ACC112 (cell line): ENCODE data around the gene KCNAB2.

Experiments used
- H2AFZ ChIP-seq: fragments of 200-600 bp; sonication (generic); one replicate; pipeline ENCODE4 v1.6.0; 2017; ENCODE audit warnings: antibody characterized with exemption, low read length; ENCODE audit not compliant: unreplicated experiment
- H3K27ac ChIP-seq: fragments of 200-600 bp; sonication (generic); 2 replicates; pipeline ENCODE4 v1.5.1; 2014; ENCODE audit warnings: low read depth, mild to moderate bottlenecking, antibody characterized with exemption, low read length, moderate library complexity
- H3K27me3 ChIP-seq: fragments of 200-600 bp; sonication (generic); 2 replicates; pipeline ENCODE4 v1.6.1; 2014; ENCODE audit warnings: mild to moderate bottlenecking, antibody characterized with exemption, low read length, moderate library complexity, mixed read lengths; ENCODE audit not compliant: insufficient read depth
- H3K36me3 ChIP-seq: fragments of 200-600 bp; sonication (generic); 2 replicates; pipeline ENCODE4 v1.6.1; 2016; ENCODE audit warnings: mild to moderate bottlenecking, antibody characterized with exemption, low read length, moderate library complexity, mixed read lengths; ENCODE audit not compliant: insufficient read depth
- H3K4me1 ChIP-seq: fragments of 200-600 bp; sonication (generic); one replicate; pipeline ENCODE4 v1.6.1; 2016; ENCODE audit warnings: low read length, mixed read lengths; ENCODE audit not compliant: insufficient read depth, unreplicated experiment, control insufficient read depth
- H3K4me3 ChIP-seq: fragments of 200-600 bp; sonication (generic); 2 replicates; pipeline ENCODE4 v1.5.1; 2014; ENCODE audit warnings: mild to moderate bottlenecking, low read depth, low read length
- H3K79me2 ChIP-seq: fragments of 200-600 bp; sonication (generic); one replicate; pipeline ENCODE4 v1.6.0; 2016; ENCODE audit warnings: low read length; ENCODE audit not compliant: control insufficient read depth, unreplicated experiment, insufficient read depth

Gene KCNAB2

GRCh38 chr1:6083385-6083784, 37.7 kb downstream of the KCNAB2 start:
- H3K27ac ChIP-seq = no peak overlapping the region

GRCh38 chr1:6083801-6084446, 38.2 kb downstream of the KCNAB2 start:
- H3K27ac ChIP-seq = no peak overlapping the region
- H3K4me3 ChIP-seq = no peak overlapping the region
- H2AFZ ChIP-seq = no peak overlapping the region
- no peaks in the 10 kb centered on the region for H3K79me2 ChIP-seq
- H3K4me1 ChIP-seq = no peaks in the 10 kb centered on the region
- H3K36me3 ChIP-seq = no peaks in the 10 kb centered on the region
- no peaks in the 10 kb centered on the region for H3K27me3 ChIP-seq

More at GRCh38 chr1:6083385-6083784, 37.7 kb downstream of the KCNAB2 start:
- Histone ChIP-seq H3K79me2 (no peaks in the 10 kb centered on the region), H3K27me3 (no peaks in the 10 kb centered on the region), H3K36me3 (no peaks in the 10 kb centered on the region), H3K4me1 (no peaks in the 10 kb centered on the region), H3K4me3 (no peak overlapping the region), H2AFZ (no peak overlapping the region)

- no peak overlapping the region for H2AFZ ChIP-seq
- no peak overlapping the region for H3K4me3 ChIP-seq
- no peaks in the 10 kb centered on the region for H3K27me3 ChIP-seq
- no peak overlapping the region for H3K27ac ChIP-seq
- H3K36me3 ChIP-seq = no peaks in the 10 kb centered on the region
- no peaks in the 10 kb centered on the region for H3K4me1 ChIP-seq
- H3K79me2 ChIP-seq = no peaks in the 10 kb centered on the region
Measured at GRCh38 chr1:6084781-6085495, 39.2 kb downstream of the KCNAB2 start.

GRCh38 chr1:6085666-6086065, 40.0 kb downstream of the KCNAB2 start:
- no peaks in the 10 kb centered on the region for H3K4me1 ChIP-seq
- no peak overlapping the region for H3K4me3 ChIP-seq
- H3K79me2 ChIP-seq = no peaks in the 10 kb centered on the region
- H3K27ac ChIP-seq = no peak overlapping the region
- H3K27me3 ChIP-seq = no peaks in the 10 kb centered on the region
- no peak overlapping the region for H2AFZ ChIP-seq
- H3K36me3 ChIP-seq = no peaks in the 10 kb centered on the region

- no peaks in the 10 kb centered on the region for H3K27me3 ChIP-seq
- no peak overlapping the region for H2AFZ ChIP-seq
- H3K4me1 ChIP-seq = no peaks in the 10 kb centered on the region
- H3K4me3 ChIP-seq = no peak overlapping the region
- H3K79me2 ChIP-seq = no peaks in the 10 kb centered on the region
- H3K27ac ChIP-seq = no peak overlapping the region
- H3K36me3 ChIP-seq = no peaks in the 10 kb centered on the region
Measured at GRCh38 chr1:6086358-6086757, 40.7 kb downstream of the KCNAB2 start.

- Histone ChIP-seq H3K4me1 (no peaks in the 10 kb centered on the region), H3K4me3 (no peak overlapping the region), H3K27ac (no peak overlapping the region), H3K79me2 (no peaks in the 10 kb centered on the region), H3K36me3 (no peaks in the 10 kb centered on the region), H2AFZ (no peak overlapping the region), H3K27me3 (no peaks in the 10 kb centered on the region)
Measured at GRCh38 chr1:6086762-6087376, 41.2 kb downstream of the KCNAB2 start.

GRCh38 chr1:6087377-6087772, 41.7 kb downstream of the KCNAB2 start:
- no peaks in the 10 kb centered on the region for H3K36me3 ChIP-seq
- no peak overlapping the region for H3K4me3 ChIP-seq
- no peaks in the 10 kb centered on the region for H3K4me1 ChIP-seq
- H3K27me3 ChIP-seq = no peaks in the 10 kb centered on the region
- no peak overlapping the region for H3K27ac ChIP-seq
- H2AFZ ChIP-seq = no peak overlapping the region
- H3K79me2 ChIP-seq = no peaks in the 10 kb centered on the region

- H3K36me3 ChIP-seq = no peaks in the 10 kb centered on the region
- H3K27me3 ChIP-seq = no peaks in the 10 kb centered on the region
- H3K4me1 ChIP-seq = no peaks in the 10 kb centered on the region
- H3K79me2 ChIP-seq = no peaks in the 10 kb centered on the region
- no peak overlapping the region for H3K27ac ChIP-seq
- H3K4me3 ChIP-seq = no peak overlapping the region
- H2AFZ ChIP-seq = no peak overlapping the region
Measured at GRCh38 chr1:6087958-6088357, 42.3 kb downstream of the KCNAB2 start.

- Histone ChIP-seq H3K36me3 (no peaks in the 10 kb centered on the region), H3K27me3 (no peaks in the 10 kb centered on the region), H3K79me2 (no peaks in the 10 kb centered on the region)
Measured at GRCh38 chr1:6088956-6089355, 43.3 kb downstream of the KCNAB2 start.

GRCh38 chr1:6090288-6090687, 44.6 kb downstream of the KCNAB2 start:
- H3K79me2 ChIP-seq = no peaks in the 10 kb centered on the region
- no peak overlapping the region for H3K27ac ChIP-seq
- H3K4me3 ChIP-seq = no peak overlapping the region
- no peak overlapping the region for H2AFZ ChIP-seq
- no peaks in the 10 kb centered on the region for H3K27me3 ChIP-seq
- H3K36me3 ChIP-seq = no peaks in the 10 kb centered on the region
- H3K4me1 ChIP-seq = no peaks in the 10 kb centered on the region

More at GRCh38 chr1:6088956-6089355, 43.3 kb downstream of the KCNAB2 start:
- H3K27ac ChIP-seq = no peak overlapping the region
- no peak overlapping the region for H3K4me3 ChIP-seq
- H2AFZ ChIP-seq = no peak overlapping the region
- no peaks in the 10 kb centered on the region for H3K4me1 ChIP-seq
